NCI-H1694 treated with DMSO at 0.1 percent for 48 hours (cell line): ENCODE data around the gene SPRN.
"Not testable (repeated sequence)": the region's sequence is repeated elsewhere in the genome, so short reads cannot be mapped to it uniquely, and the experiment has no call there.

ENCODE experiments used
- DNase-seq: peaks from one replicate; lab custom pipeline; 2025; lab: John Stamatoyannopoulos, UW

Gene SPRN

GRCh38 chr10:133456041-133456951, 31.9 kb upstream of the SPRN start:
- no peak for DNase-seq

- no peak for DNase-seq
Observed at GRCh38 chr10:133455611-133456031, 31.2 kb upstream of the SPRN start.

GRCh38 chr10:133455196-133455595, 30.8 kb upstream of the SPRN start:
- DNase-seq, result no peak

- DNase-seq, result no peak
Observed at GRCh38 chr10:133454204-133454893, 29.9 kb upstream of the SPRN start.

GRCh38 chr10:133453516-133454203, 29.2 kb upstream of the SPRN start, which contains the start of gene SCART1:
TSS of gene SCART1 (plus strand) at chr10:133453945. CDS start at chr10:133453998, 53 bp downstream.
- DNase-seq, result no peak

- DNase-seq, result no peak
Observed at GRCh38 chr10:133452453-133452852, 28.0 kb upstream of the SPRN start.

GRCh38 chr10:133451346-133451745, 26.9 kb upstream of the SPRN start:
- no peak for DNase-seq

GRCh38 chr10:133448120-133448519, 23.7 kb upstream of the SPRN start:
- DNase-seq, result no peak

- no peak for DNase-seq
Observed at GRCh38 chr10:133446979-133447378, 22.6 kb upstream of the SPRN start.

GRCh38 chr10:133445751-133446708, 21.6 kb upstream of the SPRN start:
- no peak for DNase-seq

- no peak for DNase-seq
Observed at GRCh38 chr10:133445268-133445732, 20.9 kb upstream of the SPRN start.

- no peak for DNase-seq
Observed at GRCh38 chr10:133444342-133445267, 20.2 kb upstream of the SPRN start.

GRCh38 chr10:133442967-133443924, 18.8 kb upstream of the SPRN start:
- DNase-seq, result no peak

- no peak for DNase-seq
Observed at GRCh38 chr10:133442191-133442966, 18.0 kb upstream of the SPRN start.

GRCh38 chr10:133441780-133442179, 17.4 kb upstream of the SPRN start:
- no peak for DNase-seq

GRCh38 chr10:133441356-133441755, 16.9 kb upstream of the SPRN start:
- not testable (repeated sequence) for DNase-seq

GRCh38 chr10:133440633-133441285, 16.3 kb upstream of the SPRN start:
- DNase-seq, result no peak
